Thyroid gland (tissue), 4 donors: Measurements from ENCODE around the gene ALKBH3. TPM values are rescaled to one million over a fixed set of nuclear protein-coding genes. Genes with fewer than 3 reads are reported as not detected.

Experiments
- DNase-seq, 2 donors: peaks; one replicate each; pipeline ENCODE4 v3.0.0-alpha.2; 2019
- H3K27ac ChIP-seq, 3 donors: fragments of 200-600 bp; sonication (generic); 1 replicate in 2 of 3; 2 replicates in 1 of 3; pipeline ENCODE4 v1.5.1; 2016 to 2019; ENCODE audit warnings: mild to moderate bottlenecking in 1 of 3, moderate library complexity in 1 of 3
- H3K27me3 ChIP-seq: fragments of 200-600 bp; sonication (generic); one replicate; pipeline ENCODE4 v1.5.1; 2019
- H3K36me3 ChIP-seq, 2 donors: fragments of 200-600 bp; sonication (generic); one replicate each; pipeline ENCODE4 v1.5.1; 2016 to 2019
- H3K4me1 ChIP-seq, 2 donors: fragments of 200-600 bp; sonication (generic); one replicate each; pipeline ENCODE4 v1.5.1; 2017 to 2019
- H3K4me3 ChIP-seq, 3 donors: fragments of 200-600 bp; sonication (generic); replicated peaks in 1 of 3; 1 replicate in 2 of 3; 2 replicates in 1 of 3; pipeline ENCODE4 v1.5.1; 2016; ENCODE audit warnings: mild to moderate bottlenecking in 1 of 3
- H3K9me3 ChIP-seq: fragments of 200-600 bp; sonication (generic); one replicate; pipeline ENCODE4 v1.5.1; 2017
- CTCF ChIP-seq, 6 experiments: fragments of 200-600 bp in 3 of 6; fragments of 450-650 bp in 3 of 6; sonication (generic) in 3 of 6; IDR thresholded peaks; one replicate each; pipeline ENCODE4 v1.5.1; 2016 to 2019; ENCODE audit warnings: antibody characterized with exemption in 6 of 6, mild to moderate bottlenecking in 2 of 6, inconsistent platforms in 1 of 6, moderate library complexity in 1 of 6
- POLR2A ChIP-seq, 2 donors: fragments of 450-650 bp; IDR thresholded peaks; one replicate each; pipeline ENCODE4 v1.6.1; 2017; ENCODE audit warnings: antibody characterized with exemption in 2 of 2, mild to moderate bottlenecking in 2 of 2, moderate library complexity in 1 of 2
- WGBS, 2 donors: methylation state at CpG; one replicate each; pipeline ENCODE4 v1.1.5; 2017; 5-methylcytosine and 5-hydroxymethylcytosine counted together
- intact Hi-C: fragments of 100-400 bp; cut with DNase I; formaldehyde crosslinking; loops from one replicate; pipeline ENCODE4 v1.15.1; 2023
- total RNA-seq, 4 donors: library from RNA; depleted of rRNA; stranded (reverse); fragments of >200 nt; gene quantifications; one replicate each; pipeline ENCODE4 v1.2.3, GENCODE V29; 2016

ALKBH3 gene
- total RNA-seq, 4 donors from 2014 or later = 32.6 to 44.3 (median 40.4) TPM

GRCh38 chr11:43853781-43854180 is 26.9 kb upstream of the ALKBH3 start:
- Histone ChIP-seq H3K27me3 (no peaks in the 10 kb centered on the region), H3K4me3 (no peak overlapping the region), H3K9me3 (no peaks in the 10 kb centered on the region), H3K4me1 (no peaks in the 10 kb centered on the region), H3K27ac (no peak overlapping the region), H3K36me3 (peaks cover 7 to 9% of the 10 kb centered on the region in 2 donors)
- no peak for DNase-seq
- intact Hi-C loops = no loop called here
- TF ChIP-seq POLR2A (IDR thresholded peaks at IDR 0.05) (no peak), CTCF (IDR thresholded peaks at IDR 0.05) (no peak)

- Histone ChIP-seq H3K4me3 (no peak overlapping the region), H3K27ac (no peak overlapping the region), H3K36me3 (peaks cover 7 to 9% of the 10 kb centered on the region in 2 donors), H3K4me1 (no peaks in the 10 kb centered on the region), H3K9me3 (no peaks in the 10 kb centered on the region), H3K27me3 (no peaks in the 10 kb centered on the region)
- no peak for DNase-seq
- WGBS, 2 donors = 94 to 97% methylated on average over 3 of the region's 3 CpGs
- intact Hi-C loops = no loop called here
- TF ChIP-seq CTCF (IDR thresholded peaks at IDR 0.05) (no peak), POLR2A (IDR thresholded peaks at IDR 0.05) (no peak)
These were observed 23.6 kb upstream of the ALKBH3 start for GRCh38 chr11:43856993-43857392.

GRCh38 chr11:43861141-43861540 is 19.5 kb upstream of the ALKBH3 start:
- Histone ChIP-seq H3K36me3 (no peaks in the 10 kb centered on the region), H3K9me3 (no peaks in the 10 kb centered on the region), H3K4me3 (no peak overlapping the region), H3K4me1 (no peaks in the 10 kb centered on the region), H3K27me3 (no peaks in the 10 kb centered on the region), H3K27ac (no peak overlapping the region)
- no peak for DNase-seq
- no peak for TF ChIP-seq CTCF (IDR thresholded peaks at IDR 0.05)
- TF ChIP-seq POLR2A (IDR thresholded peaks at IDR 0.05) = no peak
- intact Hi-C loops = no loop called here
- 80 to 84% methylated on average over 2 of the region's 2 CpGs for WGBS, 2 donors

- intact Hi-C loops = no loop called here
- H3K36me3 ChIP-seq = no peaks in the 10 kb centered on the region
- no peak for TF ChIP-seq POLR2A (IDR thresholded peaks at IDR 0.05)
- no peak for TF ChIP-seq CTCF (IDR thresholded peaks at IDR 0.05)
- H3K4me1 ChIP-seq = no peaks in the 10 kb centered on the region
- no peak overlapping the region for H3K4me3 ChIP-seq
- no peak overlapping the region for H3K27ac ChIP-seq
- H3K27me3 ChIP-seq = no peaks in the 10 kb centered on the region
- no peaks in the 10 kb centered on the region for H3K9me3 ChIP-seq
- no peak for DNase-seq
- 76 to 87% methylated on average over 2 of the region's 2 CpGs for WGBS, 2 donors
These were observed 14.1 kb upstream of the ALKBH3 start for GRCh38 chr11:43866520-43866919.

- DNase-seq = no peak
- Histone ChIP-seq H3K36me3 (no peaks in the 10 kb centered on the region), H3K4me1 (no peaks in the 10 kb centered on the region), H3K27ac (no peak overlapping the region), H3K27me3 (no peaks in the 10 kb centered on the region), H3K4me3 (no peak overlapping the region), H3K9me3 (no peaks in the 10 kb centered on the region)
- intact Hi-C loops = no loop called here
- TF ChIP-seq CTCF (IDR thresholded peaks at IDR 0.05) = no peak
- no peak for TF ChIP-seq POLR2A (IDR thresholded peaks at IDR 0.05)
These were observed 13.7 kb upstream of the ALKBH3 start for GRCh38 chr11:43866969-43867368.
